SK-N-SH (cell line): Measurements from ENCODE around the gene KLC1. TPM values are rescaled to one million over a fixed set of nuclear protein-coding genes. Genes with fewer than 3 reads are reported as not detected.

Source experiments
- CTCF ChIA-PET: fragments of 300-600, 350-600 bp; formaldehyde crosslinking; extraction: SDS; loops from one replicate; lab custom pipeline; 2021; lab: Yijun Ruan, JAX
- POLR2A ChIA-PET: fragments of 350-600 bp; sonication (Branson Sonifier 250); formaldehyde crosslinking; extraction: SDS; loops from one replicate; lab custom pipeline; 2020; ENCODE audit warnings: antibody characterized with exemption, inconsistent platforms; lab: Yijun Ruan, JAX
- DNase-seq: peaks from one replicate; pipeline ENCODE4 v3.0.0; 2012
- H2AFZ ChIP-seq: fragments of 200-600 bp; sonication (generic); 2 replicates; pipeline ENCODE4 v1.8.1; 2016; ENCODE audit warnings: antibody characterized with exemption, mild to moderate bottlenecking, low read depth
- H3F3A ChIP-seq: fragments of 200-600 bp; sonication (generic); replicated peaks from 2 replicates; pipeline ENCODE3; 2016; ENCODE audit warnings: antibody characterized with exemption, mild to moderate bottlenecking; ENCODE audit not compliant: insufficient read depth
- H3K27ac ChIP-seq, 2 experiments: fragments of 200-500 bp in 1 of 2; fragments of 200-600 bp in 1 of 2; sonication (Bioruptor generic) in 1 of 2; sonication (generic), shearing (Covaris generic) in 1 of 2; 2 replicates each; pipeline versions ENCODE4 v1.5.1 to v1.6.1; 2014 to 2016; ENCODE audit warnings: low read depth in 2 of 2, inconsistent platforms in 1 of 2, low read length in 1 of 2, mild to moderate bottlenecking in 1 of 2, mixed read lengths in 1 of 2
- H3K27me3 ChIP-seq: fragments of 200-600 bp; sonication (generic), shearing (Covaris generic); 2 replicates; pipeline ENCODE4 v1.6.1; 2016; ENCODE audit warnings: mixed run types; ENCODE audit not compliant: insufficient read depth
- H3K36me3 ChIP-seq, 2 experiments: fragments of 200-500 bp in 1 of 2; fragments of 200-600 bp in 1 of 2; sonication (Bioruptor generic) in 1 of 2; sonication (generic) in 1 of 2; replicated peaks in 1 of 2; 2 replicates each; pipeline versions ENCODE3 to v1.5.1; 2014 to 2016; ENCODE audit warnings: low read length in 1 of 2, mild to moderate bottlenecking in 1 of 2; ENCODE audit not compliant: insufficient read depth in 2 of 2, control insufficient read depth in 1 of 2
- H3K4me1 ChIP-seq, 2 experiments: fragments of 200-500 bp in 1 of 2; fragments of 200-600 bp in 1 of 2; sonication (Bioruptor generic) in 1 of 2; sonication (generic), shearing (Covaris generic) in 1 of 2; 2 replicates each; pipeline versions ENCODE4 v1.5.1 to v1.6.1; 2014 to 2016; ENCODE audit warnings: low read depth in 1 of 2, low read length in 1 of 2, mixed run types in 1 of 2; ENCODE audit not compliant: insufficient read depth in 2 of 2, control insufficient read depth in 1 of 2
- H3K4me2 ChIP-seq: fragments of 200-600 bp; sonication (generic), shearing (Covaris generic); 2 replicates; pipeline ENCODE4 v1.6.1; 2017; ENCODE audit warnings: mixed run types
- H3K4me3 ChIP-seq, 2 experiments: fragments of 200-500 bp in 1 of 2; fragments of 200-600 bp in 1 of 2; sonication (Bioruptor generic) in 1 of 2; sonication (generic), shearing (Covaris generic) in 1 of 2; 2 replicates each; pipeline versions ENCODE4 v1.5.1 to v1.8.1; 2014 to 2016; ENCODE audit warnings: low read depth in 2 of 2, inconsistent platforms in 1 of 2, low read length in 1 of 2, mild to moderate bottlenecking in 1 of 2, mixed read lengths in 1 of 2, moderate library complexity in 1 of 2
- H3K79me2 ChIP-seq: fragments of 200-600 bp; sonication (generic); 2 replicates; pipeline ENCODE4 v1.8.1; 2017; ENCODE audit warnings: mild to moderate bottlenecking; ENCODE audit not compliant: insufficient read depth
- H3K9ac ChIP-seq: fragments of 200-600 bp; sonication (generic); 2 replicates; pipeline ENCODE4 v1.6.1; 2017; ENCODE audit warnings: mixed run types
- H3K9me2 ChIP-seq: fragments of 200-600 bp; sonication (generic); 2 replicates; pipeline ENCODE4 v1.6.1; 2017; ENCODE audit warnings: mixed run types
- H3K9me3 ChIP-seq: fragments of 200-600 bp; sonication (generic); 2 replicates; pipeline ENCODE4 v1.6.1; 2017; ENCODE audit warnings: mixed run types, mild to moderate bottlenecking, moderate library complexity
- H4K20me1 ChIP-seq: fragments of 200-600 bp; sonication (generic); 2 replicates; pipeline ENCODE4 v1.6.1; 2017; ENCODE audit warnings: mild to moderate bottlenecking, mixed run types; ENCODE audit not compliant: insufficient read depth
- CTCF ChIP-seq: fragments of 200-600 bp; sonication (generic); IDR thresholded peaks from 2 replicates; pipeline ENCODE4 v1.6.1; 2017; ENCODE audit warnings: antibody characterized with exemption, mild to moderate bottlenecking, moderate library complexity
- ELF1 ChIP-seq: IDR thresholded peaks from 2 replicates; pipeline ENCODE4 v1.4.0; 2012
- EP300 ChIP-seq, 2 experiments: IDR thresholded peaks; 2 replicates each; pipeline versions ENCODE4 v1.4.0 to v1.6.1; 2012; ENCODE audit warnings: borderline replicate concordance in 1 of 2, low read depth in 1 of 2, low read length in 1 of 2
- EZH2phosphoT487 ChIP-seq: fragments of 200-600 bp; sonication (generic); IDR thresholded peaks from 2 replicates; pipeline ENCODE4 v1.6.1; 2017; ENCODE audit warnings: low read depth, mixed run types, mild to moderate bottlenecking, antibody characterized with exemption, moderate library complexity, borderline replicate concordance
- FOSL2 ChIP-seq: IDR thresholded peaks from 2 replicates; pipeline ENCODE4 v1.4.0; 2012; ENCODE audit warnings: low read depth, mild to moderate bottlenecking, moderate library complexity, borderline replicate concordance
- FOXM1 ChIP-seq: IDR thresholded peaks from 2 replicates; pipeline ENCODE4 v1.4.0; 2012; ENCODE audit warnings: low read depth, mild to moderate bottlenecking
- GABPA ChIP-seq: IDR thresholded peaks from 2 replicates; pipeline ENCODE4 v1.4.0; 2012; ENCODE audit warnings: low read depth, mild to moderate bottlenecking
- GATA2 ChIP-seq: sonication (generic); formaldehyde crosslinking; IDR thresholded peaks from 2 replicates; pipeline ENCODE4 v1.5.0; 2020; ENCODE audit warnings: mild to moderate bottlenecking, missing genetic modification reagents
- JUND ChIP-seq: IDR thresholded peaks from 2 replicates; pipeline ENCODE4 v1.4.0; 2012
- MEF2A ChIP-seq: IDR thresholded peaks from 2 replicates; pipeline ENCODE4 v1.4.0; 2012; ENCODE audit warnings: low read depth, borderline replicate concordance
- MXI1 ChIP-seq: IDR thresholded peaks from 2 replicates; pipeline ENCODE4 v1.6.1; 2012; ENCODE audit warnings: mild to moderate bottlenecking, low read depth, low read length, improper control_type of control experiment
- NRF1 ChIP-seq: IDR thresholded peaks from 2 replicates; pipeline ENCODE4 v1.6.1; 2012; ENCODE audit warnings: low read depth, mild to moderate bottlenecking, low read length
- PBX3 ChIP-seq: IDR thresholded peaks from 2 replicates; pipeline ENCODE4; 2012
- POLR2AphosphoS5 ChIP-seq: IDR thresholded peaks from 2 replicates; pipeline ENCODE4 v1.6.1; 2012; ENCODE audit warnings: low read depth, low read length
- RAD21 ChIP-seq: IDR thresholded peaks from 2 replicates; pipeline ENCODE4 v1.6.1; 2012; ENCODE audit warnings: mild to moderate bottlenecking, low read length
- RCOR1 ChIP-seq: fragments of 150-350 bp; IDR thresholded peaks from 2 replicates; pipeline ENCODE4 v1.6.1; 2017; ENCODE audit warnings: antibody characterized with exemption, low read length
- SIN3A ChIP-seq: IDR thresholded peaks from 2 replicates; pipeline ENCODE4 v1.6.1; 2012; ENCODE audit warnings: low read depth, mild to moderate bottlenecking, low read length, moderate library complexity, borderline replicate concordance
- USF1 ChIP-seq: IDR thresholded peaks from 2 replicates; pipeline ENCODE4 v1.4.0; 2012; ENCODE audit warnings: low read depth, borderline replicate concordance
- YY1 ChIP-seq: IDR thresholded peaks from 2 replicates; pipeline ENCODE4 v1.4.0; 2012; ENCODE audit warnings: low read depth, mild to moderate bottlenecking
- WGBS: methylation state at CpG from one replicate; pipeline ENCODE4 v1.1.6; 2017; ENCODE audit warnings: low lambda C conversion rate; 5-methylcytosine and 5-hydroxymethylcytosine counted together
- polyA plus RNA-seq, 3 experiments: library from polyadenylated mRNA; depleted of rRNA; stranded (reverse); fragments of >200 nt; gene quantifications; 2 replicates each; pipeline ENCODE4 v1.2.3, GENCODE V29; 2012
- TF ChIP-seq, protein P1 (sequence below): fragments of 150-350 bp; IDR thresholded peaks from 2 replicates; pipeline ENCODE4 v1.6.1; 2016; ENCODE audit warnings: mild to moderate bottlenecking, low read depth, low read length
- TF ChIP-seq, protein P2 (sequence below): IDR thresholded peaks from 2 replicates; pipeline ENCODE4 v1.4.0; 2012; ENCODE audit warnings: low read depth

Gene KLC1
- polyA plus RNA-seq, 1 of the 3 experiments (the other 2 are of a cell fraction), result 308 TPM

DNA sequence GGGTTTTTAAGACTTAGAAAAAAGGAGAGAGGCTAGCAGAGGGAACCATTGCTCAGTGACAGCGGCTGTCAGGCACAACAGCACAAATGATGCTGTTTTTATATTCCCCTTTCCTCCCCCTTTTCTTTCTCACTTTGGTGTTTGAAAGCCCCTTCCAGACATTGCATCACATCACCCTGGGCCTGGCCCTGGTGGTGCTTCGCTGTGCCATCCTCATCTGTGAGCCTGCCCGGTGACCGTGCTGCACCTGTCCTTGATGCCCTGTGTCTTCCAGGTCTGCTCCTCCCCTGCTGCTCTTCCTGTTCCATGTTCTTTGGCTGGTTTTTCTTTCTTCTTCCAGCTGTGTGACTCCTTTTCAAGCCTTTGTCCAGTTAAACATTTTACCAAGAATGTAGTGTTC is 24.8 kb downstream of the KLC1 start:
- no peaks in the 10 kb centered on the region for H3K27me3 ChIP-seq
- ChIA-PET POLR2A (no interaction called here), CTCF (interaction anchor here (1.3 kb wide), 1 partner anchor 23 kb away, joined by 5 read pairs; no protein-coding TSS in a partner anchor)
- DNase-seq, result no peak
- no peak overlapping the region for H3K4me2 ChIP-seq
- H3K9me2 ChIP-seq, result no peaks in the 10 kb centered on the region
- H3F3A ChIP-seq, result peaks cover 7% of the 10 kb centered on the region
- H3K9me3 ChIP-seq, result no peaks in the 10 kb centered on the region
- H3K4me1 ChIP-seq, result peaks cover 8 to 18% of the 10 kb centered on the region in 2 experiments; a peak in 2 of 4 replicates
- WGBS, result 84% methylated on average over 4 of the region's 4 CpGs
- no peak overlapping the region for H2AFZ ChIP-seq
- TF ChIP-seq POLR2AphosphoS5 (no peak), GABPA (no peak), ELF1 (no peak), USF1 (no peak), MEF2A (no peak), YY1 (no peak), NRF1 (no peak), FOSL2 (no peak), SIN3A (no peak), FOXM1 (no peak), EP300 (IDR thresholded peaks at IDR 0.05; ENCODE audit: borderline replicate concordance in 1 of 2, low read depth in 1 of 2, low read length in 1 of 2) (no peak), RCOR1 (no peak), EZH2phosphoT487 (no peak)
- TF ChIP-seq, protein P1, sequence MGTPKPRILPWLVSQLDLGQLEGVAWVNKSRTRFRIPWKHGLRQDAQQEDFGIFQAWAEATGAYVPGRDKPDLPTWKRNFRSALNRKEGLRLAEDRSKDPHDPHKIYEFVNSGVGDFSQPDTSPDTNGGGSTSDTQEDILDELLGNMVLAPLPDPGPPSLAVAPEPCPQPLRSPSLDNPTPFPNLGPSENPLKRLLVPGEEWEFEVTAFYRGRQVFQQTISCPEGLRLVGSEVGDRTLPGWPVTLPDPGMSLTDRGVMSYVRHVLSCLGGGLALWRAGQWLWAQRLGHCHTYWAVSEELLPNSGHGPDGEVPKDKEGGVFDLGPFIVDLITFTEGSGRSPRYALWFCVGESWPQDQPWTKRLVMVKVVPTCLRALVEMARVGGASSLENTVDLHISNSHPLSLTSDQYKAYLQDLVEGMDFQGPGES, result no peak
- TF ChIP-seq, protein P2, sequence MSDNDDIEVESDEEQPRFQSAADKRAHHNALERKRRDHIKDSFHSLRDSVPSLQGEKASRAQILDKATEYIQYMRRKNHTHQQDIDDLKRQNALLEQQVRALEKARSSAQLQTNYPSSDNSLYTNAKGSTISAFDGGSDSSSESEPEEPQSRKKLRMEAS, result no peak
- TF ChIP-seq, all 33 proteins: peak for 0
- H3K9ac ChIP-seq, result no peak overlapping the region
- peaks cover 95% of the 10 kb centered on the region for H3K79me2 ChIP-seq
- H3K4me3 ChIP-seq, result no peak overlapping the region
- peaks cover 32 to 43% of the 10 kb centered on the region in 2 experiments for H3K36me3 ChIP-seq
- H4K20me1 ChIP-seq, result peaks cover 87% of the 10 kb centered on the region
- peak overlapping the region in 1 of 2 experiments; percentile 58; a peak in 2 of 4 replicates for H3K27ac ChIP-seq

- Histone ChIP-seq H3K9me3 (no peaks in the 10 kb centered on the region), H3K36me3 (peaks cover 39 to 51% of the 10 kb centered on the region in 2 experiments), H3K4me2 (no peak overlapping the region), H3K27ac (peak overlapping the region in 1 of 2 experiments; percentile 58; a peak in 1 of 4 replicates), H4K20me1 (peaks cover 79% of the 10 kb centered on the region), H3K4me3 (no peak overlapping the region), H3K79me2 (peaks cover 95% of the 10 kb centered on the region), H3K4me1 (peaks cover 8 to 18% of the 10 kb centered on the region in 2 experiments; a peak in 2 of 4 replicates), H3F3A (peaks cover 7% of the 10 kb centered on the region), H2AFZ (no peak overlapping the region), H3K9ac (no peak overlapping the region), H3K27me3 (no peaks in the 10 kb centered on the region), H3K9me2 (no peaks in the 10 kb centered on the region)
- WGBS, result 97% methylated on average over 6 of the region's 6 CpGs
- ChIA-PET CTCF (interaction anchor here (1.3 kb wide), 1 partner anchor 23 kb away, joined by 5 read pairs; no protein-coding TSS in a partner anchor), POLR2A (no interaction called here)
- no peak for DNase-seq
- TF ChIP-seq GATA2 (CRISPR knock-in tag) (no peak), MEF2A (no peak), EZH2phosphoT487 (no peak), JUND (no peak), PBX3 (no peak), POLR2AphosphoS5 (no peak), YY1 (no peak), CTCF (no peak), MXI1 (no peak), ELF1 (no peak), GABPA (no peak), USF1 (no peak), RAD21 (no peak)
- TF ChIP-seq, protein P2, result no peak
These were observed 25.6 kb downstream of the KLC1 start for GRCh38 chr14:103654619-103655018.
